Stimulated activated CD4-positive, alpha-beta T cell treated with anti-CD3 and anti-CD28 coated beads, TNF-alpha, amount 100 ng/mL, for 24 hours (primary cell): ENCODE measurements around the gene HYDIN.
"Not testable (repeated sequence)": the region's sequence is repeated elsewhere in the genome, so short reads cannot be mapped to it uniquely, and the experiment has no call there.

Source experiments
- DNase-seq, 3 experiments: peaks; one replicate each; pipeline ENCODE4 v3.0.0-alpha.2; 2020; ENCODE audit warnings: low read depth in 3 of 3

HYDIN gene

DNA sequence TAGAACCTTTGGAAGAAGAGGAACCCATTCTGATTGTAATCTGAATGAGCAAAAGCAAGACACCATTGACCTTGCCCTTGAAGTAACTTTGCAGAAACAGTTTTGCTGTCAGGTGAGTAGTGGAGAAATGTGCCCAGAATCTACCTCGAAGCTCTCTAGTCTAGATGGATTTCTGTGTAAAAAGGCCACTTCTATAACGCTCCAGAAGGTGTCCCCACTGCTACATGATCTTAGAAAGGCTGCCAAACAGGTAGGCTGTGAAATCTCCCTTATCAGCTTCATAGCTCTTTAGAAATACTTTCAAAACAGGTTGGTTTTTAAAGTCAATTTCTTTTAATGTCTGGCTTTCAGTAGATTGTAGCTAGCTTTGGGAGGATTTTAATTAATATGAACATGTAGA is 230.8 kb downstream of the HYDIN start:
- not testable (repeated sequence) for DNase-seq

DNA sequence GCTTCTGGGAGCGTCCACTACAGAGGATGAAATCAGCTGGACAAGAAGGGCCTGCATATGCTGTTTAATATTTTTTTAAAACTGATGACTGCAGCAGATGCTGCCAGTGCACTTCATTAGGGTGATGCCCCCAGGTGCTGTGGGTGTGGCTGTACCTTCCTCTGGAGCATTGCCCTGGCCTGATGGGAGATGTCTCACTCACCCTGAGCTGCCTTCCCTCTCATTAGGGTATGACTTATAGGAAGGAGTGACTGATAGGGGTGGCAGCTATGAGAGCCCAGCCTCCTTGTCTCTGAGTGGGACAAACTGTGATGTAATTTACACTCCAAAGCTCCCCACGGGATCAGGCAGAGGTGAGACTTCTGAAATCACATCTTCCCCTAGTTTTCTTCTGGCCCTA is 234.7 kb downstream of the HYDIN start:
- DNase-seq: not testable (repeated sequence)

DNA sequence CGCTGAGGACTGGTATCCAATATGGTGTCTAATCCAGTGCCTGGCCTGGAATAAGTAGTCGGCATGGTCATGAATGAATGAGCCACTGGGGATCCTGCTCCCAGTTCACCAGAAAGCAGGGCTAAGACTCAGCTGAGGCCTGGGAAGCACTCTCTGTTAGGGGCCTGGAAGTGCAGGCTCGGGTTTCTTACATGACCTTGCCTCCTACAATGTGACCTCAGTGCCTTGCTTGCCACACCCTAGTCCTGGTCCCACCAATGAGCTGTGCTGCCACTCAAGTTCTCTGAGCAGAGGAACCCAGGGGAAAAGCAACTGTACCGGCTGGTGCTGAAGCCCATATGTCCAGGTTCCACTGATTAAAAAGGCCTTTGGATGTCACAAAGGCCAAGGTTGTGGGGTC is 238.0 kb downstream of the HYDIN start:
- DNase-seq: not testable (repeated sequence)

- DNase-seq: not testable (repeated sequence)
These were observed 243.4 kb downstream of the HYDIN start for GRCh38 chr16:70987019-70987715.

DNA sequence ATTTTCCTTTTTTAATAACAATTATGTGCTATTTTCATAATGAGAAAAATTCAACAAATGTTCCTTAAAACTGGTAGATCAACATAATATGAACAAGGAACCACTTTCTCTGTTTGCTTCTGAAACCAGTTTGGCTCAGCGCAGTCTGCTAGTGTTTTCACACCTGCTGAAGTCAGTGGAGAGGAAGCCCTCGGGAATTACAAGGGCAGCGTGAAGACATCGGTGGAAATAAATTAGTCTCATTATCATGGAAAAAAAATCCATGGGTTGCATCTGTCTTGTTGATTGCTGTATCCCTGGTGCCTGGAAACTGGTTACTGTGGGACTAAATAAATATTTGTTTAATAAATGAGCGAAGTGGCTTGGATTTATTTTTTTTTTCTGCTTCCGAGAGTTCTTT is 245.8 kb downstream of the HYDIN start:
- not testable (repeated sequence) for DNase-seq

GRCh38 chr16:70968332-70968731 is 262.2 kb downstream of the HYDIN start:
- DNase-seq: not testable (repeated sequence)

DNA sequence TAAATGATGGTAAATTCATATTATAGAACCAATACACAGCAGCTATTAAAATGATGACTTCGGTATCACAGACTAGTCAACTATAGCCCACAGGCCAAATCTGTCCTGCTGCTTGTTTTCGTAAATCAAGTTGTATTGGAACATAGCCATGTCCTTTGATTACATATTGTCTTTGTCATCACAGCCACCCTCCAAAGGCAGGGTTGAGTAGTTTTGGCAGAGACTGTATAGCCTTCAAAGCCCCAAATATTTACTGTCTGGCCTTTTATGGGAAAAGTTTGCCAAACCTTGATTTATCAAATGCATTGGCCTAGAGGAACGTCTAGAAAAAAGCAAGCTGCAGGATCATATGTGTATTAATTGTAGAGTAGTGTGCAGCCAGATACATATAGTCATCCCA is 270.4 kb downstream of the HYDIN start:
- DNase-seq: not testable (repeated sequence)

DNA sequence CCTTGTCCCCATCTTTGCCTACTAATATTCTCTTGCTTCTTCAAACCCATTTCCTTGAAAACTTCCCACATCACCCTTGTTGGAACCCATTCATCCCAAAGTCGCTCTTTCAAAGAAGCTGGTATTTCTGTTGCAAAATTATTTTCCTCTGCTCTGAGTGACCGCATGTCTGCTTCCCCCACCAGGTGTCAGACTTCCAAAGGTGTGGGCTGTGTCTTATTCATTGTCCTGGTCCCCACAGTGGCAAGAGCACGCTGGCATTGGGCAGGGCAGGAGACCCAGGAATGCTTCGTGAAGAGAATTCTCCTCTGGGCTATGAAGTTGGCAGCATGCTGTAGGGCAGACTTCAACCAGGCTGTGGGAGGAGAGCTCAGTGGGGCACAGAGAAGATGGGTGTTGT is 275.6 kb downstream of the HYDIN start:
- DNase-seq: not testable (repeated sequence)

- not testable (repeated sequence) for DNase-seq
These were observed 276.7 kb downstream of the HYDIN start for GRCh38 chr16:70953824-70954223.

- DNase-seq: not testable (repeated sequence)
These were observed 287.0 kb downstream of the HYDIN start for GRCh38 chr16:70943551-70943950.

GRCh38 chr16:70939690-70940359 is 290.7 kb downstream of the HYDIN start:
- not testable (repeated sequence) for DNase-seq

DNA sequence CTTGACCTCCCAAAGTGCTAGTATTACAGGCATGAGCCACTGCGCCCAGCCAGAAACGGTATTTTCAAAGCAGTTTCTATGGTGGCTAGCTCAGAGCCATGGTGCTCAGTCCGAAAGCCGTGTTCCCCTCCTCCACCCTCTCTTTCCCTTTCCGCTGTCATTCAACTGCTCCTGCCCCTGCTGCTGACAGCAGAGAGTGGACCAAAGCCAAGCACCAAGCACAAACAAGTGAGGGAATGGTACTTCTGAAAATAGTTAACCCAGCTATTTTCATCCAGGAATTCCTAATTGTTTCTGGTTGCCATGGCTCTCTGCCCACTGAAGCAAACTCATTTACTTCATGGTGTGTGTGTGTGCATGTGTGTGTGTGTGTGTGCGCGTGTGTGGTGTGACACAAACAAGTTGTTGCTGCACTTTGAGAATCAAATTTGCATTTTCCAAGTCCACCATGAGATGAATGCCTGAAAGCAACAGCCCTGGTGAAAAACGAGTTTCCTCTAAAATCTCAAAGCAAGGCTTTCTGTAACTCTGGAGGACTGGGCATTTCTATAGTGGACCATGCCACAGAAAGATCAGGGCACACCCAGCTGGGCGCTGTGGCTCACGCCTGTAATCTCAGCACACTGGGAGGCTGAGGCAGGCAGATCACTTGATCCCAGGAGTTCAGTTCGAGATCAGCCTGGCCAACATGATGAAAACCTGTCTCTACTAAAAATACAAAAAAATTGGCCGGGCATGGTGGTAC is 293.6 kb downstream of the HYDIN start:
- DNase-seq: not testable (repeated sequence)

DNA sequence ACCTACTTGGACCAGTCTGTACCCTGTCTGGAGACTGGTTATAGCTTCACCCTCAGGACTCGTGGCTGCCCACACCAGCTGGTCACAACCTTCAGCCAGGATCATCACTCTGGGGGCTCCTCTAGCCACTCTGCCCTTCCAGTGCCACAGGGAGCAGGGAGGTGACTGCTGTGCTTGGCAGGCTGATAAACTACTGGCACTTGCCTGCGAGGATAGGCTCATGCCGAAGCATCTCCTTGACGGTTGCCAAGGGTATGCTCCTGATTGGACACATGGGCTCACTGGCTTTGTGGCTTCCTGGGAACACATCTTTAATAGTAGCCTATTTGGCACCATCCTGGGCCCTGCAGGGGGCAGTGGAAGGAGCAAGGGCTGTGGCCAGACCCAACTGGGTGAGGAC is 295.2 kb downstream of the HYDIN start:
- not testable (repeated sequence) for DNase-seq

DNA sequence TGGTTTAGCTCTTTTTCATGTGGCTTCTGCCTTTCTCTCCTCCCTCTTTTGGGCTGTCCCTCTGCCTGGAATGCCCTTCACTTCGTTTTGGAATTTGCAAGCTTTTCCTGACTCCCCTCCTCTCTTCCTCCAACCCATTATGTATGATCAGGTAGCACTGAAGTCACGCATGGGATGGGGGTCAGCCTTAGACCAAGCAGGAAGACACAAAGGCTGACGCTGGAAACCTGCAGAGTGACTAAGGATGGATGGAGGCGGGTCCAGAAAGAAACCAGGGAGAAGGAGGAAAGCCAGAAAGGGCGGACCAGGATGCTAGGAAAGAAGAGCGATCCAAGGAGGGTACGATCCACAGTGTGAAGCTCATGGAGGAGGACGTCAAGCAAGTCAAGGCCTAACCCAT is 296.8 kb downstream of the HYDIN start:
- not testable (repeated sequence) for DNase-seq

DNA sequence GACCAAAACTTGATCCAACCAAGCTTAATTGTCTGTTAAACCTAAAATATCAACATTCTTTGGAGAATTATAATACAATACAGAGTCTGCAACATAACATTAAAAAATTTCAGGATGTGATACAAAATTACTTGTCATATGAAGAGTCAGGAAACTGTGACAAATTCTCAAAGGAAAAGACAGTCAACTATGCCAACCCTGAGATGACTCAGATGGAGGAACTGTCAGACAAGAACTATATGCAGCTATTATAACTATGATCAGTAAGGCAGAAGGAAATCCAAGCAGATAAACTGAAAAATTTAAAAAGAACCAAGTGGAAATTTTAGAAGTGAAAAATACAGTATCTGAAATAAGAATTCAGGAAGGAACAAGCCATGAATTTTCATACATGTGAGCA is 299.8 kb downstream of the HYDIN start:
- DNase-seq: not testable (repeated sequence)

DNA sequence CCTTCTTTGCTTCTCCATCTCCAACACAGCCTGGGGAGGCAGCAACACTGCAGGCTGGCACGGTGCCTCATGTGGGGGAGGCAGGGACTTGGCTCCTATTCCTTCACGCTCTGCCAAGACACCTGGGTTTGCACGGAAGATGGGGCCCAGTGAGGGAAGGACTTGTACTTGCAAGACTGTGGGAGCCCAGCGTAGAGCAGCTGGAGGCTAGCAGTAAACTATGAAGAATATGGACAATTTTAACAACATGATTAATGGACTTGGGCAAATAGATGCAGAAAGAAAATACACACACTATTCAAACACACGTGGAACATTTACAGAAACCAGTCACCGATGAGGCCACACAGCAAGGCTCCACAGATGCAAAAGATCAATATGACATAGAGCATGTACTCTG is 308.4 kb downstream of the HYDIN start:
- DNase-seq: not testable (repeated sequence)

- DNase-seq: not testable (repeated sequence)
These were observed 309.9 kb downstream of the HYDIN start for GRCh38 chr16:70920661-70921060.

DNA sequence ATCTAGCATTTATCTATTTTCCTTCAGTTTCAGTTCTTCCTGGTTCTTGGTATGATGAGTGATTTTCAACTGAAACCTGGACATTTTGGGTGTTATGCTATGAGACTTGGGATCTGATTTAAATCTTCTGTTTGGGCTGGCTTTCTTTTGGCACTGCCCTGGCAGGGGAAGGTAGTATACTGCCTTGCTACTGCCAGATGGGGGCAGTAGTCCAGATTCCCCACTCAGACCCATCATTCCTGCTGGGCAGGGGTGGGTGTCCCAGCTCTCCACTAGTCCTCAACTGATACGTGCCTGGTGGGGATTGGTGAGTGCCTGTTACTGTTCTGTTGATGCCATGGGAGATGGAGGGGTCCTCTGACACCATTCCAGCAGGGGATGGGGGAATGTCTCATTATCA is 342.3 kb downstream of the HYDIN start:
- not testable (repeated sequence) for DNase-seq

- DNase-seq: not testable (repeated sequence)
These were observed 345.9 kb downstream of the HYDIN start for GRCh38 chr16:70884652-70885051.

GRCh38 chr16:70882311-70882710 is 348.2 kb downstream of the HYDIN start:
- DNase-seq: not testable (repeated sequence)

- DNase-seq: not testable (repeated sequence)
These were observed 352.6 kb downstream of the HYDIN start for GRCh38 chr16:70877895-70878294.

- not testable (repeated sequence) for DNase-seq
These were observed 354.1 kb downstream of the HYDIN start for GRCh38 chr16:70876442-70876841.
